KMS-11 (cell line): ENCODE measurements around the gene PC.
"Not testable (repeated sequence)": the region's sequence is repeated elsewhere in the genome, so short reads cannot be mapped to it uniquely, and the experiment has no call there.

ENCODE experiments used
- H2AFZ ChIP-seq: fragments of 200-600 bp; sonication (generic); 2 replicates; pipeline ENCODE4 v1.6.1; 2016; ENCODE audit warnings: antibody characterized with exemption, mixed run types, low read depth
- H3K27ac ChIP-seq: fragments of 200-600 bp; sonication (generic); 2 replicates; pipeline ENCODE4 v1.6.1; 2016; ENCODE audit warnings: mild to moderate bottlenecking, mixed run types
- H3K27me3 ChIP-seq: fragments of 200-600 bp; sonication (generic); 2 replicates; pipeline ENCODE4 v1.6.1; 2017; ENCODE audit warnings: mild to moderate bottlenecking, low read depth, mixed run types, moderate library complexity; ENCODE audit not compliant: insufficient read depth
- H3K36me3 ChIP-seq: fragments of 200-600 bp; sonication (generic); 2 replicates; pipeline ENCODE4 v1.6.1; 2017; ENCODE audit warnings: mild to moderate bottlenecking, mixed run types; ENCODE audit not compliant: insufficient read depth
- H3K4me1 ChIP-seq: fragments of 200-600 bp; sonication (generic); 2 replicates; pipeline ENCODE4 v1.6.1; 2016; ENCODE audit warnings: mild to moderate bottlenecking, low read depth, mixed run types; ENCODE audit not compliant: poor library complexity, severe bottlenecking
- H3K4me2 ChIP-seq: fragments of 200-600 bp; sonication (generic); 2 replicates; pipeline ENCODE4 v1.7.0; 2016; ENCODE audit warnings: mild to moderate bottlenecking, mixed run types
- H3K4me3 ChIP-seq: fragments of 200-600 bp; sonication (generic); IDR thresholded peaks from 2 replicates; pipeline ENCODE4 v1.6.1; 2017; ENCODE audit warnings: low read depth, low read length, mixed read lengths; ENCODE audit not compliant: insufficient read depth
- H3K79me2 ChIP-seq: fragments of 200-600 bp; sonication (generic); 2 replicates; pipeline ENCODE4 v1.6.1; 2016; ENCODE audit warnings: low read depth, mixed run types; ENCODE audit not compliant: insufficient read depth
- H3K9ac ChIP-seq: fragments of 200-600 bp; sonication (generic); 2 replicates; pipeline ENCODE4 v1.6.1; 2016; ENCODE audit warnings: mild to moderate bottlenecking, mixed run types
- H4K20me1 ChIP-seq: fragments of 200-600 bp; sonication (generic); 2 replicates; pipeline ENCODE4 v1.6.1; 2016; ENCODE audit warnings: mild to moderate bottlenecking, mixed run types; ENCODE audit not compliant: insufficient read depth
- TF ChIP-seq, protein P1 (sequence below): fragments of 200-600 bp; sonication (generic); conservative IDR thresholded peaks from 2 replicates; pipeline ENCODE4 v1.6.1; 2017; ENCODE audit warnings: low read depth, mild to moderate bottlenecking, antibody characterized with exemption, low read length, moderate library complexity, mixed read lengths

Gene PC

DNA sequence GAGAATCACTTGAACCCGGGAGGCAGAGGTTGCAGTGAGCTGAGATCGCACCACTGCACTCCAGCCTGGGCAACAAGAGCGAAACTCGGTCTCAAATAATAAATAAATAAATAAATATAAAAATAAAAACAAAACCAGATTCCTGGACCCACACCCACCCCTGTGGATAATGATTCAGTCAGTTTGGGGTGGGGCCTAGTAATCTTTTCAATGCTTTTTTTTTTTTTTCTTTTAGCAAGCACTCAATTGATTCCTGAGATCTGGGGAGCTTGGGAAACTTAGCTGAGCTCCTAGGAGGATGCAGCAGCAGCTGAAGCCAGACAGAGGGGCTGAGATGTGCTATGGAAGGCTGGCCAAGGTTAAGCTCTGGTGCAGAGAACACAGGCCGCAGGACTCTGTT lies 4.6 kb upstream of the PC start:
- TF ChIP-seq, protein P1, sequence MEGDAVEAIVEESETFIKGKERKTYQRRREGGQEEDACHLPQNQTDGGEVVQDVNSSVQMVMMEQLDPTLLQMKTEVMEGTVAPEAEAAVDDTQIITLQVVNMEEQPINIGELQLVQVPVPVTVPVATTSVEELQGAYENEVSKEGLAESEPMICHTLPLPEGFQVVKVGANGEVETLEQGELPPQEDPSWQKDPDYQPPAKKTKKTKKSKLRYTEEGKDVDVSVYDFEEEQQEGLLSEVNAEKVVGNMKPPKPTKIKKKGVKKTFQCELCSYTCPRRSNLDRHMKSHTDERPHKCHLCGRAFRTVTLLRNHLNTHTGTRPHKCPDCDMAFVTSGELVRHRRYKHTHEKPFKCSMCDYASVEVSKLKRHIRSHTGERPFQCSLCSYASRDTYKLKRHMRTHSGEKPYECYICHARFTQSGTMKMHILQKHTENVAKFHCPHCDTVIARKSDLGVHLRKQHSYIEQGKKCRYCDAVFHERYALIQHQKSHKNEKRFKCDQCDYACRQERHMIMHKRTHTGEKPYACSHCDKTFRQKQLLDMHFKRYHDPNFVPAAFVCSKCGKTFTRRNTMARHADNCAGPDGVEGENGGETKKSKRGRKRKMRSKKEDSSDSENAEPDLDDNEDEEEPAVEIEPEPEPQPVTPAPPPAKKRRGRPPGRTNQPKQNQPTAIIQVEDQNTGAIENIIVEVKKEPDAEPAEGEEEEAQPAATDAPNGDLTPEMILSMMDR: no peak
- no peaks in the 10 kb centered on the region for H3K36me3 ChIP-seq
- no peak overlapping the region for H2AFZ ChIP-seq
- H3K79me2 ChIP-seq: no peaks in the 10 kb centered on the region
- H3K9ac ChIP-seq: no peak overlapping the region
- H3K4me2 ChIP-seq: no peak overlapping the region
- no peak overlapping the region for H3K4me3 ChIP-seq
- no peak overlapping the region for H3K27ac ChIP-seq
- H4K20me1 ChIP-seq: no peaks in the 10 kb centered on the region
- no peaks in the 10 kb centered on the region for H3K4me1 ChIP-seq
- H3K27me3 ChIP-seq: no peaks in the 10 kb centered on the region

- Histone ChIP-seq H3K4me1 (no peaks in the 10 kb centered on the region), H3K4me2 (no peak overlapping the region), H3K27me3 (no peaks in the 10 kb centered on the region), H3K79me2 (no peaks in the 10 kb centered on the region), H4K20me1 (no peaks in the 10 kb centered on the region), H3K36me3 (no peaks in the 10 kb centered on the region), H2AFZ (no peak overlapping the region), H3K27ac (no peak overlapping the region), H3K9ac (no peak overlapping the region), H3K4me3 (no peak overlapping the region)
- TF ChIP-seq, protein P1: no peak
Measured at GRCh38 chr11:66962247-66962646, 4.1 kb upstream of the PC start.

- not testable (repeated sequence) for H3K79me2 ChIP-seq, H3K4me3 ChIP-seq, H2AFZ ChIP-seq, H3K4me2 ChIP-seq, H3K27ac ChIP-seq, H3K36me3 ChIP-seq, H4K20me1 ChIP-seq, H3K27me3 ChIP-seq, H3K4me1 ChIP-seq, H3K9ac ChIP-seq
Measured at GRCh38 chr11:66961691-66962213, 3.6 kb upstream of the PC start.

DNA sequence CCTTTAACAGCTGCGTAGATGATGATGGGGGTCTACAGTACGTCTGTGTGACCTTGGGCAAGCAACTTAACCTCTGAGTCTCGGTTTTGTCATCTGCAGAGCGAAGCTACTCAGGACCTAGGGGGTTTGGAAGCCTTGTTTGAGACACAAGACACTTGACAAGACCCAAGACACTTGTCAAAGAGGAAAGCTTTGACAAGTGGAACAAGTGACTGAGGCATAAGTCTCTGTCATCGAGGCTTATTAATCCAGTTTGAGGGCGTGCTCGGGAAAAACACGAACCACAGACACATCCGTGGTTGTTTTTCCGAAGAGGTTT lies 732 bp upstream of the PC start:
- Histone ChIP-seq H3K4me3 (no peak overlapping the region), H3K36me3 (no peaks in the 10 kb centered on the region), H4K20me1 (no peaks in the 10 kb centered on the region), H3K9ac (no peak overlapping the region), H3K4me2 (no peak overlapping the region), H3K27me3 (no peaks in the 10 kb centered on the region), H2AFZ (peak overlapping the region; percentile 55; the same call in 1 of the 2 replicates), H3K4me1 (no peaks in the 10 kb centered on the region), H3K79me2 (no peaks in the 10 kb centered on the region), H3K27ac (no peak overlapping the region)
- TF ChIP-seq, protein P1: no peak

DNA sequence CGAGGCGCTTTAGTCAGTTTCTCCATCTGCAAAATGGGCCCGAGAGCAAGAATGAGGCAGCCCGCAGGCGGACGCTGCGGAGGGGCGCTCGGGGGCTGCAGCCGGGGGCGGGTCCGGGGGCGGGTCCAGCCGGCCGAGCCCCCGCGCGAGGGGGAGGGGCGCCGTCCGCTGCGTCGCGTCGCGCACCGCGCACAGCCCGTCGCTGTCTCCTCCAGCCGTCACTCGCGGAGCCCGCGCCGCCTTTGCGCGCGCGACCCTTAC lies 282 bp downstream of the PC start:
- Histone ChIP-seq H3K4me1 (no peaks in the 10 kb centered on the region), H3K27ac (no peak overlapping the region), H3K79me2 (no peaks in the 10 kb centered on the region), H3K4me3 (no peak overlapping the region), H3K9ac (no peak overlapping the region), H4K20me1 (no peaks in the 10 kb centered on the region), H3K27me3 (no peaks in the 10 kb centered on the region), H2AFZ (no peak overlapping the region), H3K36me3 (no peaks in the 10 kb centered on the region), H3K4me2 (no peak overlapping the region)
- TF ChIP-seq, protein P1: no peak
